Mammary epithelial cell (primary cell): ENCODE results near the gene EEF1G.

Source experiments
- EZH2 ChIP-seq: IDR thresholded peaks from 2 replicates; pipeline ENCODE4 v1.6.1; 2012; ENCODE audit warnings: low read length, inconsistent platforms, borderline replicate concordance
- TF ChIP-seq, protein P1 (sequence below), 2 donors: IDR thresholded peaks in 1 of 2; conservative IDR thresholded peaks in 1 of 2; 2 replicates each; pipeline ENCODE4 v1.5.1; 2011 to 2012; ENCODE audit warnings: inconsistent platforms in 2 of 2, low read length in 2 of 2, mild to moderate bottlenecking in 2 of 2, control low read depth in 1 of 2, low read depth in 1 of 2; ENCODE audit not compliant: insufficient read depth in 1 of 2; ENCODE audit errors: extremely low read depth in 1 of 2

- TF ChIP-seq EZH2 = no peak
- TF ChIP-seq, protein P1, sequence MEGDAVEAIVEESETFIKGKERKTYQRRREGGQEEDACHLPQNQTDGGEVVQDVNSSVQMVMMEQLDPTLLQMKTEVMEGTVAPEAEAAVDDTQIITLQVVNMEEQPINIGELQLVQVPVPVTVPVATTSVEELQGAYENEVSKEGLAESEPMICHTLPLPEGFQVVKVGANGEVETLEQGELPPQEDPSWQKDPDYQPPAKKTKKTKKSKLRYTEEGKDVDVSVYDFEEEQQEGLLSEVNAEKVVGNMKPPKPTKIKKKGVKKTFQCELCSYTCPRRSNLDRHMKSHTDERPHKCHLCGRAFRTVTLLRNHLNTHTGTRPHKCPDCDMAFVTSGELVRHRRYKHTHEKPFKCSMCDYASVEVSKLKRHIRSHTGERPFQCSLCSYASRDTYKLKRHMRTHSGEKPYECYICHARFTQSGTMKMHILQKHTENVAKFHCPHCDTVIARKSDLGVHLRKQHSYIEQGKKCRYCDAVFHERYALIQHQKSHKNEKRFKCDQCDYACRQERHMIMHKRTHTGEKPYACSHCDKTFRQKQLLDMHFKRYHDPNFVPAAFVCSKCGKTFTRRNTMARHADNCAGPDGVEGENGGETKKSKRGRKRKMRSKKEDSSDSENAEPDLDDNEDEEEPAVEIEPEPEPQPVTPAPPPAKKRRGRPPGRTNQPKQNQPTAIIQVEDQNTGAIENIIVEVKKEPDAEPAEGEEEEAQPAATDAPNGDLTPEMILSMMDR (conservative IDR thresholded peaks at IDR 0.05 in 1 of 2, IDR thresholded peaks at IDR 0.05 in 1 of 2; ENCODE audit: extremely low read depth in 1 of 2, insufficient read depth in 1 of 2, low read depth in 1 of 2, low read length in 2 of 2) = no peak
These were observed 36.7 kb upstream of the EEF1G start for GRCh38 chr11:62610403-62610802.
